ENCODE measurements around the gene LYPD6B. TPM values are rescaled to one million over a fixed set of nuclear protein-coding genes. Genes with fewer than 3 reads are reported as not detected.

The LYPD6B gene
- total and polyA plus RNA-seq, 10 of the 15 experiments (the other 5 are each of a cell fraction or from before 2014, with no cell fraction given), result 1.0 to 6.6 (median 4.0) TPM

GRCh38 chr2:149039213-149039724, 770 bp downstream of the LYPD6B start:
- TSS peak; percentile 46 for BruUV-seq (replicated peaks)
- Histone ChIP-seq H3K27ac (ENCODE audit: control insufficient read depth, insufficient read depth) (peak overlapping the region; percentile 48), H3K9me3 (replicated peaks; ENCODE audit: control insufficient read depth, insufficient read depth, low read length) (no peaks in the 10 kb centered on the region), H4K20me1 (ENCODE audit: control insufficient read depth, insufficient read depth) (no peaks in the 10 kb centered on the region), H3K9ac (ENCODE audit: control insufficient read depth, insufficient read depth, low read length) (peak overlapping the region; percentile 61), H3K4me2 (ENCODE audit: control insufficient read depth, insufficient read depth) (peak overlapping the region; percentile 75), H3K4me3 (peak overlapping the region; percentile 66), H3K4me1 (ENCODE audit: control insufficient read depth, insufficient read depth, low read length) (peaks cover 17% of the 10 kb centered on the region), H3K79me2 (ENCODE audit: control insufficient read depth, insufficient read depth, low read length) (peaks cover 8% of the 10 kb centered on the region), H3K36me3 (ENCODE audit: control insufficient read depth in 2 of 2, insufficient read depth in 2 of 2, low read length in 1 of 2) (no peaks in the 10 kb centered on the region), H3K27me3 (replicated peaks in 1 of 2; ENCODE audit: control insufficient read depth in 2 of 2, insufficient read depth in 2 of 2, low read length in 1 of 2) (no peaks in the 10 kb centered on the region), H2AFZ (ENCODE audit: control insufficient read depth, low read depth, low read length) (peak overlapping the region; percentile 53)
- intact Hi-C loops (cut with micrococcal nuclease; ENCODE audit: unreplicated experiment), result loop anchor here (2.0 kb wide), 1 partner anchor 18 kb away; no protein-coding TSS in a partner anchor
- ChIA-PET POLR2A (no interaction called here), RAD21 (ENCODE audit: unreplicated experiment) (interaction anchor here (1.7 to 3.2 kb wide), 3 partner anchors 17 to 522 kb away, joined by 6 to 31 read pairs (median 10); no protein-coding TSS in a partner anchor), CTCF (interaction anchor here (0.7 to 18.0 kb wide), 10 partner anchors 8 to 522 kb away, joined by 3 to 508 read pairs (median 4); no protein-coding TSS in a partner anchor), SMC1A (ENCODE audit: uncharacterized antibody, unreplicated experiment) (interaction anchor here (1.1 to 16.5 kb wide), 2 partner anchors 10 to 20 kb away, joined by 3 to 327 read pairs; no protein-coding TSS in a partner anchor)
- in situ Hi-C loops (cut with MboI), result no loop called here
- no peak for ATAC-seq
- TF ChIP-seq E4F1 (IDR thresholded peaks at IDR 0.05; ENCODE audit: borderline replicate concordance, partially characterized antibody) (no peak), NFYB (IDR thresholded peaks at IDR 0.05; ENCODE audit: insufficient read depth, low read depth, low read length) (no peak), ZNF384 (IDR thresholded peaks at IDR 0.05; ENCODE audit: borderline replicate concordance, low read depth, low read length) (no peak), GABPA (IDR thresholded peaks at IDR 0.05; ENCODE audit: low read depth) (no peak), RELB (IDR thresholded peaks at IDR 0.05; ENCODE audit: low read depth) (no peak), ATF7 (IDR thresholded peaks at IDR 0.05; ENCODE audit: low read depth) (no peak), KLF5 (IDR thresholded peaks at IDR 0.05; ENCODE audit: partially characterized antibody) (no peak), BMI1 (IDR thresholded peaks at IDR 0.05; ENCODE audit: borderline replicate concordance) (no peak)
- FAIRE-seq, result no peak
- 22% methylated on average over 11 of the region's 11 CpGs for WGBS (ENCODE audit: insufficient coverage, insufficient replicate concordance, low lambda C conversion rate, missing lambda C conversion rate)
- no peak for DNase-seq (ENCODE audit: low read depth, low spot score)
